ENCODE measurements around the gene PITX3. TPM values are rescaled to one million over a fixed set of nuclear protein-coding genes. Genes with fewer than 3 reads are reported as not detected.
"Not testable (repeated sequence)": the region's sequence is repeated elsewhere in the genome, so short reads cannot be mapped to it uniquely, and the experiment has no call there.

The PITX3 gene
- total RNA-seq, 1 donor from 2014 or later: 3.4 TPM

GRCh38 chr10:102196893-102197292 is 44.4 kb downstream of the PITX3 start:
- no peak for ATAC-seq (ENCODE audit: poor library complexity)
- no peak for DNase-seq
- intact Hi-C loops (cut with DNase I): no loop called here

GRCh38 chr10:102195296-102195870 is 45.9 kb downstream of the PITX3 start:
- DNase-seq: no peak
- intact Hi-C loops (cut with DNase I): no loop called here
- ATAC-seq (ENCODE audit: poor library complexity): no peak

- DNase-seq (no peak), ATAC-seq (ENCODE audit: poor library complexity) (no peak)
- intact Hi-C loops (cut with DNase I): no loop called here
These were observed 49.4 kb downstream of the PITX3 start for GRCh38 chr10:102191956-102192355.

GRCh38 chr10:102188941-102189898 is 52.1 kb downstream of the PITX3 start:
- DNase-seq; intact Hi-C loops (cut with DNase I); ATAC-seq (ENCODE audit: poor library complexity): not testable (repeated sequence)

GRCh38 chr10:102188298-102188940 is 52.9 kb downstream of the PITX3 start:
- ATAC-seq (ENCODE audit: poor library complexity) (no peak), DNase-seq (no peak)
- intact Hi-C loops (cut with DNase I): no loop called here

GRCh38 chr10:102185811-102186527 is 55.3 kb downstream of the PITX3 start:
- ATAC-seq (ENCODE audit: poor library complexity) (peak; percentile 58), DNase-seq (no peak)
- intact Hi-C loops (cut with DNase I): no loop called here

- DNase-seq (no peak), ATAC-seq (ENCODE audit: poor library complexity) (no peak)
- intact Hi-C loops (cut with DNase I): no loop called here
These were observed 56.0 kb downstream of the PITX3 start for GRCh38 chr10:102185272-102185671.

GRCh38 chr10:102184606-102185005 is 56.7 kb downstream of the PITX3 start:
- DNase-seq (no peak), ATAC-seq (ENCODE audit: poor library complexity) (no peak)
- intact Hi-C loops (cut with DNase I): no loop called here

Other genes starting within 250 kb of the PITX3 start
- gene ARMH3, start 185.3 kb downstream of the PITX3 start, total RNA-seq: 55.1 TPM
- 9.5 TPM for gene HPS6, start 176.2 kb downstream of the PITX3 start, total RNA-seq
- gene LDB1, start 121.1 kb downstream of the PITX3 start, total RNA-seq: 56.2 TPM
- 10.5 TPM for gene PPRC1, start 108.5 kb downstream of the PITX3 start, total RNA-seq
- 22.8 TPM for gene NOLC1, start 89.1 kb downstream of the PITX3 start, total RNA-seq
- 0.22 TPM for gene ELOVL3, start 15.2 kb downstream of the PITX3 start, total RNA-seq
- gene GBF1, start 4.0 kb upstream of the PITX3 start, total RNA-seq: 41.4 TPM
- gene NFKB2, start 154.2 kb upstream of the PITX3 start, total RNA-seq: 13.3 TPM
- gene PSD, start 177.3 kb upstream of the PITX3 start, total RNA-seq: 0.89 TPM
- 9.4 TPM for gene FBXL15, start 179.3 kb upstream of the PITX3 start, total RNA-seq
- 73.8 TPM for gene CUEDC2, start 191.1 kb upstream of the PITX3 start, total RNA-seq
- gene C10orf95, start 210.0 kb upstream of the PITX3 start, total RNA-seq: not detected

All from Right ventricle myocardium superior (tissue), 1 donor.